ENCODE measurements around the gene SLC30A7.

The SLC30A7 gene

GRCh38 chr1:100989306-100990077 is 93.6 kb downstream of the SLC30A7 start:
- DNase-seq: no peak

GRCh38 chr1:100995198-100995988 is 99.5 kb downstream of the SLC30A7 start:
- no peak for DNase-seq

- no peak for DNase-seq
Observed at GRCh38 chr1:100998426-100998825, 102.5 kb downstream of the SLC30A7 start.

GRCh38 chr1:101000131-101000873 is 104.4 kb downstream of the SLC30A7 start:
- no peak for DNase-seq

- DNase-seq: no peak
Observed at GRCh38 chr1:101002551-101002950, 106.7 kb downstream of the SLC30A7 start.

GRCh38 chr1:101003012-101003650 is 107.2 kb downstream of the SLC30A7 start:
- no peak for DNase-seq

GRCh38 chr1:101004061-101004460 is 108.2 kb downstream of the SLC30A7 start:
- DNase-seq: no peak

- DNase-seq: no peak
Observed at GRCh38 chr1:101004670-101005069, 108.8 kb downstream of the SLC30A7 start.

- DNase-seq: no peak
Observed at GRCh38 chr1:101005183-101005582, 109.3 kb downstream of the SLC30A7 start.

- no peak for DNase-seq
Observed at GRCh38 chr1:101005871-101006270, 110.0 kb downstream of the SLC30A7 start.

GRCh38 chr1:101006553-101006952 is 110.7 kb downstream of the SLC30A7 start:
- no peak for DNase-seq

- no peak for DNase-seq
Observed at GRCh38 chr1:101008229-101008834, 112.4 kb downstream of the SLC30A7 start.

- no peak for DNase-seq
Observed at GRCh38 chr1:101013776-101014175, 117.9 kb downstream of the SLC30A7 start.

GRCh38 chr1:101017448-101017847 is 121.6 kb downstream of the SLC30A7 start:
- no peak for DNase-seq

- DNase-seq: no peak
Observed at GRCh38 chr1:101022294-101022693, 126.4 kb downstream of the SLC30A7 start.

GRCh38 chr1:101025283-101025656 is 129.4 kb downstream of the SLC30A7 start:
- no peak for DNase-seq

- DNase-seq: peak; percentile 43
Observed at GRCh38 chr1:101025657-101026429, 130.0 kb downstream of the SLC30A7 start, which contains the start of gene DPH5. Gene DPH5, minus strand, starts transcription at chr1:101025784. Its CDS starts 341 bp downstream, at chr1:101025443.

GRCh38 chr1:101026430-101026788 is 130.5 kb downstream of the SLC30A7 start:
- DNase-seq: no peak

GRCh38 chr1:101027194-101027772 is 131.4 kb downstream of the SLC30A7 start:
- DNase-seq: no peak

GRCh38 chr1:101028466-101028865 is 132.6 kb downstream of the SLC30A7 start:
- DNase-seq: no peak

GRCh38 chr1:101029184-101029583 is 133.3 kb downstream of the SLC30A7 start:
- no peak for DNase-seq
